PC-3 (cell line): ENCODE results near the gene NMNAT2. TPM values are rescaled to one million over a fixed set of nuclear protein-coding genes. Genes with fewer than 3 reads are reported as not detected.

Experiments
- ATAC-seq: fragments of 200-7000 bp; cut with Tn5 transposase; 2 replicates; pipeline ENCODE4 v1.9.1; 2020; ENCODE audit warnings: mild to moderate bottlenecking, moderate library complexity
- BruUV-seq: library from RNA; stranded (reverse); fragments of 400-500 nt; replicated peaks from 2 replicates; lab custom pipeline; 2021; lab: Mats Ljungman, UMichigan
- CTCF ChIA-PET: fragments of 300-600 bp; sonication (Branson Sonifier 250); formaldehyde crosslinking; loops from one replicate; lab custom pipeline; 2022; ENCODE audit warnings: antibody characterized with exemption; lab: Charles Lee
- POLR2A ChIA-PET: fragments of 300-600 bp; sonication (Branson Sonifier 250); formaldehyde crosslinking; loops from one replicate; lab custom pipeline; 2022; ENCODE audit warnings: antibody characterized with exemption; ENCODE audit not compliant: unreplicated experiment; lab: Charles Lee
- DNase-seq: peaks from one replicate; pipeline ENCODE4 v3.0.0-alpha.2; 2015
- H2AFZ ChIP-seq: fragments of 300-600 bp; sonication (generic); 2 replicates; pipeline ENCODE4 v1.6.0; 2016; ENCODE audit warnings: antibody characterized with exemption, low read length
- H3F3A ChIP-seq: fragments of 300-600 bp; sonication (generic); one replicate; pipeline ENCODE4 v1.6.0; 2017; ENCODE audit warnings: antibody characterized with exemption, low read length, control low read depth, mild to moderate bottlenecking; ENCODE audit not compliant: unreplicated experiment
- H3K27ac ChIP-seq: fragments of 300-600 bp; sonication (generic); 2 replicates; pipeline ENCODE4 v1.5.1; 2016; ENCODE audit warnings: mild to moderate bottlenecking, low read length
- H3K27me3 ChIP-seq: fragments of 300-600 bp; sonication (generic); 2 replicates; pipeline ENCODE4 v1.6.1; 2016; ENCODE audit warnings: low read length, mixed read lengths
- H3K36me3 ChIP-seq: fragments of 300-600 bp; sonication (generic); 2 replicates; pipeline ENCODE4 v1.6.1; 2016; ENCODE audit warnings: low read depth, mixed run types, low read length, mixed read lengths
- H3K4me1 ChIP-seq: fragments of 300-600 bp; sonication (generic); 2 replicates; pipeline ENCODE4 v1.5.1; 2016; ENCODE audit warnings: low read length; ENCODE audit not compliant: insufficient read depth
- H3K4me2 ChIP-seq: fragments of 300-600 bp; sonication (generic); 2 replicates; pipeline ENCODE4 v1.6.0; 2016; ENCODE audit warnings: low read length
- H3K4me3 ChIP-seq: fragments of 300-600 bp; sonication (generic); 2 replicates; pipeline ENCODE4 v1.5.1; 2016; ENCODE audit warnings: mild to moderate bottlenecking, low read length, mixed read lengths
- H3K79me2 ChIP-seq: fragments of 300-600 bp; sonication (generic); 2 replicates; pipeline ENCODE4 v1.6.1; 2017; ENCODE audit warnings: low read length, mixed read lengths
- H3K9ac ChIP-seq: fragments of 300-600 bp; sonication (generic); 2 replicates; pipeline ENCODE4 v1.6.0; 2016; ENCODE audit warnings: mild to moderate bottlenecking, low read length
- H3K9me2 ChIP-seq: fragments of 300-600 bp; sonication (generic); replicated peaks from 2 replicates; pipeline ENCODE4 v1.6.1; 2016; ENCODE audit warnings: mixed run types, low read length, mixed read lengths
- H3K9me3 ChIP-seq: fragments of 300-600 bp; sonication (generic); 2 replicates; pipeline ENCODE4 v1.6.1; 2016; ENCODE audit warnings: low read length, mixed read lengths
- H4K20me1 ChIP-seq: fragments of 300-600 bp; sonication (generic); 2 replicates; pipeline ENCODE4 v1.6.1; 2016; ENCODE audit warnings: low read length, mixed read lengths
- CTCF ChIP-seq: fragments of 300-600 bp; sonication (generic); conservative IDR thresholded peaks from 2 replicates; pipeline ENCODE4 v1.5.1; 2017; ENCODE audit warnings: antibody characterized with exemption, low read depth, mild to moderate bottlenecking, low read length
- EZH2 ChIP-seq: fragments of 300-600 bp; sonication (generic); IDR thresholded peaks from one replicate; pipeline ENCODE4 v1.6.1; 2017; ENCODE audit warnings: antibody characterized with exemption, mild to moderate bottlenecking, low read length; ENCODE audit not compliant: unreplicated experiment
- EZH2phosphoT487 ChIP-seq: fragments of 300-600 bp; sonication (generic); IDR thresholded peaks from 2 replicates; pipeline ENCODE4 v1.6.1; 2018; ENCODE audit warnings: mild to moderate bottlenecking, antibody characterized with exemption, low read length, borderline replicate concordance
- intact Hi-C: fragments of 100-400 bp; cut with micrococcal nuclease; formaldehyde crosslinking; loops from 2 replicates; pipeline ENCODE4 v1.9.0; 2023
- total RNA-seq: library from RNA; depleted of rRNA; stranded (reverse); fragments of >200 nt; gene quantifications from 2 replicates; pipeline ENCODE4 v1.2.3, GENCODE V29; 2014

Gene NMNAT2
- total RNA-seq, 1 experiment from 2014 or later = 6.0 TPM

GRCh38 chr1:183328371-183328770 is 89.8 kb downstream of the NMNAT2 start:
- BruUV-seq = no TSS peak
- CTCF ChIA-PET = no interaction called here
- peaks cover 6% of the 10 kb centered on the region for H3F3A ChIP-seq

GRCh38 chr1:183327434-183328290 is 90.5 kb downstream of the NMNAT2 start:
- CTCF ChIA-PET = no interaction called here
- no peak overlapping the region for H3K9ac ChIP-seq
- H3K27ac ChIP-seq = no peak overlapping the region
- DNase-seq (no peak), ATAC-seq (no peak)
- no peaks in the 10 kb centered on the region for H4K20me1 ChIP-seq
- TF ChIP-seq EZH2 (no peak), CTCF (no peak), EZH2phosphoT487 (no peak)
- H3K4me1 ChIP-seq = peaks cover 23% of the 10 kb centered on the region
- no peaks in the 10 kb centered on the region for H3K27me3 ChIP-seq
- BruUV-seq = no TSS peak
- H3K9me3 ChIP-seq = no peaks in the 10 kb centered on the region
- no peaks in the 10 kb centered on the region for H3K9me2 ChIP-seq
- H3K36me3 ChIP-seq = no peaks in the 10 kb centered on the region
- H3K4me3 ChIP-seq = no peak overlapping the region
- H2AFZ ChIP-seq = no peak overlapping the region
- intact Hi-C loops = no loop called here
- no peak overlapping the region for H3K4me2 ChIP-seq
- H3F3A ChIP-seq = peaks cover 6% of the 10 kb centered on the region
- no peaks in the 10 kb centered on the region for H3K79me2 ChIP-seq
- POLR2A ChIA-PET = no interaction called here

More at GRCh38 chr1:183328371-183328770, 89.8 kb downstream of the NMNAT2 start:
- Histone ChIP-seq H4K20me1 (no peaks in the 10 kb centered on the region), H3K4me2 (no peak overlapping the region), H3K27me3 (no peaks in the 10 kb centered on the region), H3K36me3 (no peaks in the 10 kb centered on the region), H3K4me3 (no peak overlapping the region), H3K79me2 (no peaks in the 10 kb centered on the region), H3K4me1 (peaks cover 15% of the 10 kb centered on the region), H3K9ac (no peak overlapping the region), H3K9me3 (no peaks in the 10 kb centered on the region), H3K9me2 (no peaks in the 10 kb centered on the region), H2AFZ (no peak overlapping the region), H3K27ac (no peak overlapping the region)
- TF ChIP-seq CTCF = no peak
- no peak for TF ChIP-seq EZH2
- no peak for TF ChIP-seq EZH2phosphoT487
- ATAC-seq = no peak
- intact Hi-C loops = no loop called here
- POLR2A ChIA-PET = no interaction called here
- no peak for DNase-seq
